GM10266 (cell line): ENCODE measurements around the gene OR4F6.

Source experiments
- DNase-seq: peaks from one replicate; pipeline ENCODE4 v3.0.0; 2012; ENCODE audit errors: extremely low spot score
- CTCF ChIP-seq: IDR thresholded peaks from 2 replicates; pipeline ENCODE4 v1.5.1; 2012; ENCODE audit warnings: mild to moderate bottlenecking, low read depth; ENCODE audit not compliant: control insufficient read depth, insufficient read depth; ENCODE audit errors: missing control alignments

OR4F6 gene

GRCh38 chr15:101803676-101804075 lies 367 bp downstream of the OR4F6 start:
- DNase-seq = no peak
- no peak for TF ChIP-seq CTCF

GRCh38 chr15:101804375-101804774 lies 1.1 kb downstream of the OR4F6 start:
- no peak for DNase-seq
- no peak for TF ChIP-seq CTCF

- DNase-seq = no peak
Observed at GRCh38 chr15:101804941-101805340, 1.6 kb downstream of the OR4F6 start.

GRCh38 chr15:101805605-101806345 lies 2.5 kb downstream of the OR4F6 start:
- no peak for DNase-seq
- no peak for TF ChIP-seq CTCF

More at GRCh38 chr15:101804941-101805340, 1.6 kb downstream of the OR4F6 start:
- no peak for TF ChIP-seq CTCF

GRCh38 chr15:101807345-101807945 lies 4.1 kb downstream of the OR4F6 start:
- no peak for TF ChIP-seq CTCF
- DNase-seq = no peak

- TF ChIP-seq CTCF = no peak
- no peak for DNase-seq
Observed at GRCh38 chr15:101808201-101808600, 4.9 kb downstream of the OR4F6 start.

- no peak for TF ChIP-seq CTCF
- DNase-seq = no peak
Observed at GRCh38 chr15:101810456-101810855, 7.1 kb downstream of the OR4F6 start.
